ENCODE results near the gene VSX2.

GRCh38 chr14:74246542-74246941 lies 7.3 kb downstream of the VSX2 start:
- TF ChIP-seq ZBTB44 (CRISPR knock-in tag; IDR thresholded peaks at IDR 0.05) (no peak), DDIT3 (CRISPR knock-in tag; IDR thresholded peaks at IDR 0.05) (no peak), EP300 (IDR thresholded peaks at IDR 0.05; ENCODE audit: low read depth in 2 of 2, low read length in 2 of 2) (no peak), EP300 (CRISPR knock-in tag; IDR thresholded peaks at IDR 0.05; ENCODE audit: borderline replicate concordance) (no peak), SATB2 (CRISPR knock-in tag; IDR thresholded peaks at IDR 0.05) (no peak), CTCF (CRISPR knock-in tag; IDR thresholded peaks at IDR 0.05) (no peak), EED (CRISPR knock-in tag; IDR thresholded peaks at IDR 0.05) (no peak), ZNF367 (CRISPR knock-in tag; IDR thresholded peaks at IDR 0.05; ENCODE audit: borderline replicate concordance) (no peak), TAF1 (CRISPR knock-in tag; IDR thresholded peaks at IDR 0.05) (no peak), RBM22 (optimal IDR thresholded peaks at IDR 0.05; ENCODE audit: low read length) (no peak), HDAC2 (CRISPR knock-in tag; IDR thresholded peaks at IDR 0.05) (no peak), ZUFSP (CRISPR knock-in tag; IDR thresholded peaks at IDR 0.05; ENCODE audit: borderline replicate concordance) (no peak), ZKSCAN5 (CRISPR knock-in tag; IDR thresholded peaks at IDR 0.05) (no peak), AHR (CRISPR knock-in tag; IDR thresholded peaks at IDR 0.05) (no peak)

Data from HepG2 (cell line).